HUDEP-2 (cell line): Measurements from ENCODE around the gene CLCN6.

Source experiments
- DNase-seq, 76 experiments: peaks; one replicate each; lab custom pipeline; 2025; ENCODE audit not compliant: unreplicated experiment in 76 of 76; lab: John Stamatoyannopoulos, UW

CLCN6 gene

DNA sequence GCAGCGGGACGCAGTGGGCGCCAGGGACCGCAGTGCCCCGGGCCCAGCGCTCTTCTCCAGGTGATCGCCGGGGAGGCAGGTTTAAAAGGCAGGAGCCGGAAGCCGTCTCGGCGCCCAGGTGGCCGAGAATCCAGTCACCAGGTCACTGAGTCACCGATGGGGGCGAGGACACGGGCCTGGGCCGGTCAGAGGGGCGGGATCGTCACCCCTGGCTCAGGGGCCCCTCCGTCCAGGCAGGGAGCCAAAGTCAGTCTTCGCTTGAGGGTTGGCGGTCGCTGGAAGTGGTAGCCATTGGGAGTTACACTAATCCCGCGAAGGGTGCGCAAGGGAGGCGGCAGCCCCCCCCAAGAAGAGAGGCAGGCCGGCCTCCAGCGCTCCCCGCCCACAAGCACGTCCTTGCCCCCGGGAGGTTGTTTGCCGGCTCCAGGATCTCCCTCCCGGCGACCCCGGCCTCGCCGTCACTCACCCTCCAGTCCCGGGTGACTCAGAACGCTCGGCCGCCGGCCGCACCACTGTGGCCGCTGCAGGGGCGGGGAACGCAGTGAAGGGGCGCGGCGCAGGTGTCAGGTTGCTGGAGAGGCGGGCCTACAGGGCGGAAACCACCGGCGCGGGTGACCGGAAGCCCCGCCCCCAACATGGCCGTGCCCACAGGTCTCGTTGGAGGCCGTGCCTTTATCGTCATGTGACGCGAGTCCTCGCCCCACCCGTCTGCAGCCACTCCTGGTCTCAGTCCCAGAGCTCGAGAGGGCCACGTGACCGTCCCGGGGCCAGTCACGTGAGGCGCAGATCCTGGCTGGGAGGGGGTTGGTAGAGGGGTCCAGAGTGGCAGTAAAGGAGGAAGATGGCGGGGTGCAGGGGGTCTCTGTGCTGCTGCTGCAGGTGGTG, at the start of gene CLCN6, which contains the start of gene MTHFR:
TSS of gene CLCN6 (plus strand) at position 770 of the 885 bp plus-strand sequence. CDS start at position 842, 72 bp downstream.
TSS of gene MTHFR (minus strand) at position 543 of the 885 bp plus-strand sequence. CDS start 2,848 bp downstream, outside the sequence.
- DNase-seq: peak; percentile 78 to 99 (median 98)

- no peak for DNase-seq
Measured at GRCh38 chr1:11757047-11757446, 48.9 kb upstream of the CLCN6 start.

- DNase-seq: no peak
Measured at GRCh38 chr1:11759791-11760190, 46.2 kb upstream of the CLCN6 start.

- no peak for DNase-seq
Measured at GRCh38 chr1:11761285-11761684, 44.7 kb upstream of the CLCN6 start.

DNA sequence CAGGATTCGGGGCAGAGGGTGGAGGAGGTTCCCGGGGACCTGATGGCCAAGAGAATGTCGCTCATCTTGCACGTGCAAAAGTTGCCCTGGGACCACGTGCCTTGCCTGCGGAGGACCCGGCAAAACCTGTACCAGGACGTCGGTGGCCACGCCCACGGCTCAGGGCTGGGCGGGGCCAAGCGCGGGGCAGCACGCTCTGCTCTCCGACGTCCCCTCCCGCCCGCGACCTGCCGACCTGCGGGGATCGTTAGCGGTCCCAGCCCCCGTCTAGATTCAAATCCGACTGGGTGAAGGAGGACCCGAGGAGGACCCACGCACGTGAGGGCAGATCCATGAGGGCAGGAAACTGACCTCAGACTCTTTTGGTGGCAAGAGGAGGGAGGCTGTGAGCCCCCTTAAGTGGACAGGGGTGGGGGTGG, 44.0 kb upstream of the CLCN6 start, which contains the start of gene C1orf167:
TSS of gene C1orf167 (plus strand) at position 206 of the 419 bp plus-strand sequence. CDS start 2,208 bp downstream, outside the sequence.
- peak in 16 of 76 experiments; percentile 9 to 52 (median 20) for DNase-seq

GRCh38 chr1:11764115-11764514, 41.9 kb upstream of the CLCN6 start:
- no peak for DNase-seq

GRCh38 chr1:11764519-11764918, 41.5 kb upstream of the CLCN6 start:
- DNase-seq: no peak

DNA sequence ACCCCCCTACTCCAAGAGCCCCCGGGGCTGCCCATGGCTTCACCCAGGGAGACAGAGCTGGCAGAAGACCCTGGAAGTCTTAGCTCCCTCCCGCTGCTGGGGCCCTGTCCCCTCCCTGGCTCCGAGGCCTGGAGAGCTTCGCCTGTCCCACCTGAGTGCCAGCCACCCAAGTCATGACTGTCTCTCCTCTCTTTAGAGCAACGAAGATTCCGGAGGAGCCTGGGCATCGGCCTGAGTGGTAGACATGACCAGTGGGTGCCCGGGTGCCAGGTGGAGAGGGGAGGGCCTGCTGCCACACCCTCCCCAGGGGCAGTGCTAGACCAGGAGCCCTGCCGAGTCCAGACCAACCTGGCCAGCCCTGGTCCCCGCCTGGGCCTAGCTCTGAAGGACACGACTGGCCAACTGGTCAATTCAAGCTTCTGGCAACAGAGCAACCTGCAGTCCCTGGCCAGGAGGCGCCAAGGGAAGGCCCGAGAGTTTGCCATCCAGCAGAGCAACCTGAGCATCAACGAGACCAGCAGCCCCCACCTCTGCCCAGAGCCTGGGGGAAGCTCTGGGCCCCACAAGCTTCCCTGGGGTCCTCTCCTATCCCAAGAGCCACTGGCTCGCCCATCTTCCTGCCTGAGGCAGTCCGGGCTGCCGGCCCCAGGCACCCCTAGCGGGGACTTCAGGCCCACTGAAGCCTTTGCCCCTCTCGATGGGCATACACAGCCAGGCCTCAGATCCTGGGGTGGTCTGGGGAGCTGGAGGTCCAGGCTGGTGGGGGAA, 40.1 kb upstream of the CLCN6 start:
- DNase-seq: no peak

DNA sequence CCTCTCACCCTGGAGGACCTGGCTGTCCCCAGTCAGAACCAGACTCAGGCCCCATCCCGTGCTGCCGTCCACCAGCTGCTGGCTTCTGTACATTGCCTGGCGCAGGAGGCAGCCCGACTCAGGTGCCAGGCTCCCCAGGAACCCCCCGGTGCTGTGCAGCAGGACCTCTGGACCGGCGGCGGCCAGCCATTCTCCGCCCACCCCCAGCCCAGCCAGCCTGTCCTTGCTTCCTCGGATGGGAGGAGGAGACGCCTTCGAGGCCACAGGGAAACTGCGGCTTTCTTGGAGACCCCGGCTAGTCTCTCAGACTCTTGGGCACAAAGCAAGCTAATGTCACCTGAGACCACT, 39.6 kb upstream of the CLCN6 start:
- no peak for DNase-seq

- no peak for DNase-seq
Measured at GRCh38 chr1:11767922-11768704, 37.9 kb upstream of the CLCN6 start.

DNA sequence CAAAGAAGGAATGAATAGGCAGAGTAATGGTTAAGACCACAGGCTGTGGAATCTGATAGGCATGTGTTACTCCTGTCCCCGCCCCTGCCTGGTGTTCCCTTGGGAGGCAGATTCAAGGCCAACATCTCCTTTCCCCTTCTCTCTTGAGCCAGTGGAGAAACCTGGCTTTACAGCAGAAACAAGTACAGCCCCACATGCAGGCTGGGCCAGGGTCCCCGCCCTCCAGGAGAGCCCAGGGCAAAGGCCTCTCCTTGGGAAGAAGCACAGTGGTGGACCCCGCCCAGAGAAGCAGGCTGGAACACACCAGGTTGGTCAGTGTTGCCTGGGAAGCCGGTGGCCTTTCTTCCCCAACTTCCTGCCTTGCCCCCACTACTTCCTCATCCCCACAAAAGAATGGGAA, 37.2 kb upstream of the CLCN6 start:
- no peak for DNase-seq

GRCh38 chr1:11769274-11769673, 36.7 kb upstream of the CLCN6 start:
- no peak for DNase-seq

- DNase-seq: no peak
Measured at GRCh38 chr1:11770011-11770410, 36.0 kb upstream of the CLCN6 start.

DNA sequence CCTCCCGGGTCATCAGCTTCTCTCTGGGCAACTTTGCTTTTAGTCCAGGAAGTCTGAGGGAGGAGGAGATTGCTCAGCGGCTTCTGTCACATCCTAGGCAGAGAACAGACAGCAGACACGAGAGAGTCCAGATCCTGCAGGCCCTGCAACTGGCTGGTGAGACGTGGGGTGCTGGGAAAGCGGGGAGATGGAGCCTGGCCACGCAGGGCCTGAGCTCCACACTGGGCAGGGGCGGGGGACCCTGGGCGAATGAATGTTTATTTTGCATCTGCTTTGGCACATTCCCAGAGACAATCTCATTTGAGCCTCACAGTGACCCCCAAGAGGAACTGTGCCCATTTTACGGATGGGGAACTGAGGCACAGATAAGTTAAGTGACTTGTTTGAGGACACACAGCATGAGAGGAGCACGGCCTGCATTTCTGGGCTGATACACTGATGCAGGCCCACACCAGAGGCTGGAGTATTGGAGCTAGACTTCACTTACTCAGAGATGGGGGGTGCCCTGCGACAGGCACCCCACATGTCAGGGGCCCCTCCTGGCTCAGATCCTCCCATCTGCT, 34.4 kb upstream of the CLCN6 start:
- no peak for DNase-seq

DNA sequence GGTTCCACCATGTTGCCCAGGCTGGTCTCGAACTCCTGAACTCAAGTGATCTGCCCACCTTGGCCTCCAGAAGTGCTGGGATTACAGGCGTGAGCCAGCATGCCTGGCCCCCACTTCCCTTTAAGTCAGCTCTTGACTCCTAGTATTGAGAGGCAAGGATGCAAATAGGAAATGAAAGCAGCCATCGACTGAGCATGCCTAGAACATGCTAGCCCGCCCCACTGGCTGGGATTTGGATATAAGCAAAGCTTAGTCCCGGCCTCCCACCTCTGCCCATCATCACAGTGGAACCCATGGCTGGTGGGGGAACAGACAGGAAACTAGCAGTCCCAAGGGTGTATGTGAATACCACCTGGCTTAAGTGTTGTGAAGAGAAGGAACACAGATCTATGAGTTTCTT, 33.5 kb upstream of the CLCN6 start:
- DNase-seq: no peak

DNA sequence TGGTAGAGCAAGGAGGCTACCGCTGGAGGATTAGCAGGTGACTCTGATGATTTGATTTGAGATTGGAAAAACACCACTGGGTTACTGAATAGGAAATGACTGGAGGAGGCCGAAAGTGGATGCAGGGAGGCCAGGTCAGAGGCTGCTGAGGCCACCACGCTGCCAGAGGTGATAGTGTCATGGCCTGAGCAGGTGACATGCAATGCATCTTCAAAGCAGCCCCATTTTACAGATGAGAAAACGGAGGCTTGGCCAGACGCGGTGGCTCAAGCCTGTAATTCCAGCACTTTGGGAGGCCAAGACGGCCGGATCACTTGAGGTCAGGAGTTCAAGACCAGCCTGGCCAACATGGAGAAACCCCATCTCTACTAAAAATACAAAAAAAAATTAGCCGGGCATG, 31.2 kb upstream of the CLCN6 start:
- no peak for DNase-seq

DNA sequence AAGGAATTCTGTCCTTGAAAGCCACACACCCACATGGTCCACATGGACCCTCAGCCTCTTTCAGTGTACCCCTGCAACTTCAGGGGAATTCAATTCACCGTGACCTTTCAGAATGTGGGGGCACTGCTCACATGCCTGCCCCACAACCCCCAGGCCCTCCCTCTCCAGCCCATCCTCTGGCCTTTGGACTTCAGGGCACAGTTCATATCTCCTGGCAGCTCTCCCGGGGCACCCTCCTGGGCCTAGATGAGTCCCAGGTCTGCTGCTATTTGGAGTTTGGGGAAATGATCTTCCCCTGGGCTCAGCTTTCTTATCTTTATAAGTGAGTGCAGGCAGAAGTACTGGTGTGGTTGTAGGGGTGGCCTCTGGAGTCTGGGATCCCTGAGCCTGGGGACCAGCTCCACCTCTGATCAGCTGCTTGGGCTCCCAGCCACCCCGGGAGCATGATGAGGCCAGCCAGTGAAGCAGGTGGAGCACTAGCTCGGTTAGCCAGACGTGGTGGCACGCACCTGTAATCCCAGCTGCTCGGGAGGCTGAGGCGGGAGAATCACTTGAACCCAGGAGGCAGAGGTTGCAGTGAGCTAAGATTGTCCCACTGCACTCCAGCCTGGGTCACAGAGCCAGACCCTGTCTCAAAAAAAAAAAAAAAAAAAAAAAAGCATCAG, 28.2 kb upstream of the CLCN6 start:
- no peak for DNase-seq

GRCh38 chr1:11778336-11778735, 27.7 kb upstream of the CLCN6 start:
- DNase-seq: no peak

- no peak for DNase-seq
Measured at GRCh38 chr1:11778844-11779623, 27.0 kb upstream of the CLCN6 start.
